ENCODE measurements around the gene CARNS1.

GRCh38 chr11:67468456-67468758, 52.9 kb downstream of the CARNS1 start:
- TF ChIP-seq SP1 (IDR thresholded peaks at IDR 0.05) (no peak), ELF4 (IDR thresholded peaks at IDR 0.05) (no peak), FOXK2 (IDR thresholded peaks at IDR 0.05) (no peak), LEF1 (IDR thresholded peaks at IDR 0.05; ENCODE audit: borderline replicate concordance) (no peak), ZNF384 (IDR thresholded peaks at IDR 0.05) (no peak), BHLHE40 (IDR thresholded peaks at IDR 0.05; ENCODE audit: borderline replicate concordance) (no peak), TARDBP (IDR thresholded peaks at IDR 0.05) (no peak), HDGF (IDR thresholded peaks at IDR 0.05; ENCODE audit: borderline replicate concordance) (no peak), FOXM1 (IDR thresholded peaks at IDR 0.05; ENCODE audit: borderline replicate concordance) (no peak)
